GM18907 (cell line): ENCODE data around the gene SPOCD1.

Source experiments
- ATAC-seq: cut with Tn5 transposase; IDR thresholded peaks from one replicate; pipeline ENCODE4 v1.9.1; 2021; ENCODE audit warnings: mild to moderate bottlenecking, moderate library complexity; ENCODE audit not compliant: unreplicated experiment

The SPOCD1 gene

DNA sequence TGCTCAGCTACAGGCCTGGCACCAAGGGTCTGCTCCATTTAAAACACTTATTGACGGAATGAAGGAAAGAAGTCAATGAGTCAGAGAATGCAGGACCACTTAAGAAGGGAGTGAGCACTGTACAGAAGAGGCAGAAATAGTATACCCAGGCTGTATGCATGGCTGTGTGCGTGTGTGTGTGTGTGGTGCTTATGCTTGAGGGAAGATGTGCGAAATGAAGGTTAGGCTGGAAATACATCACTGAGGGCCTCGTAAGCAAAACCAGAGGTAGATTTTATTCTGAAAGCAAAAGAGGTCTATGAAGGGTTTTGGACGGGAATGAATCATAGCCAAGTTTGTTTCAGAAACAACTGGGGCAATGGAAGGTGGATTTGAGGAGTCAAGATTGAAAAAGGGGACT is 42.0 kb downstream of the SPOCD1 start:
- no peak for ATAC-seq

DNA sequence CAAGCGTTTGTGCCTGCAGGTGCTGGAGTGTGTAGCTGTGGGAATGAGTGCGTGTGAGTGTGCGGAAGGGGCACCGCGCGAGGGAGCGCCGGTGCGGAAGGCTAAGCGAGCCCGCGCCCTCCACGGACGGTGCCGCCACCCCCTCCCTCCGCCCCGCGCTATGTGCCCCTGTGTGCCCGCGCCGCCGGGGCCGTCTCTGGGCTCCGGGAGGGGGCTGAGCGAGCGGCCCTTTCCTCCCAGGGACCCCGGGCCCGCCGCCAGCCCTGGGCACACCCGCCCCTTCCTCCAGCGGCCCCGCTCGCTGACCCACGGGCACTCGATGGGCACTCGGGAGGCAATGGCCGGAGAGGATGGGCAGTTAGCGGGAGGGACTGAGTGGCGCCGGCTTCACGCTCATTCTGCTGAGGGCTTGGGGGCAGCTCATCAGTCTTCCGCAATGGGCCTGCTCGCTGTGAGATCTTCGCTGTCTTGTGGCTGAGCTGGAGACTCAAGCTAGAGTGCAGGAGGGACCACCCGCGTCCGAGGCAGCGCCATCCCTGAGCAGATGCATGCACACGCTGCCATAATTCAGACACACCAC is 43.1 kb downstream of the SPOCD1 start:
- no peak for ATAC-seq

DNA sequence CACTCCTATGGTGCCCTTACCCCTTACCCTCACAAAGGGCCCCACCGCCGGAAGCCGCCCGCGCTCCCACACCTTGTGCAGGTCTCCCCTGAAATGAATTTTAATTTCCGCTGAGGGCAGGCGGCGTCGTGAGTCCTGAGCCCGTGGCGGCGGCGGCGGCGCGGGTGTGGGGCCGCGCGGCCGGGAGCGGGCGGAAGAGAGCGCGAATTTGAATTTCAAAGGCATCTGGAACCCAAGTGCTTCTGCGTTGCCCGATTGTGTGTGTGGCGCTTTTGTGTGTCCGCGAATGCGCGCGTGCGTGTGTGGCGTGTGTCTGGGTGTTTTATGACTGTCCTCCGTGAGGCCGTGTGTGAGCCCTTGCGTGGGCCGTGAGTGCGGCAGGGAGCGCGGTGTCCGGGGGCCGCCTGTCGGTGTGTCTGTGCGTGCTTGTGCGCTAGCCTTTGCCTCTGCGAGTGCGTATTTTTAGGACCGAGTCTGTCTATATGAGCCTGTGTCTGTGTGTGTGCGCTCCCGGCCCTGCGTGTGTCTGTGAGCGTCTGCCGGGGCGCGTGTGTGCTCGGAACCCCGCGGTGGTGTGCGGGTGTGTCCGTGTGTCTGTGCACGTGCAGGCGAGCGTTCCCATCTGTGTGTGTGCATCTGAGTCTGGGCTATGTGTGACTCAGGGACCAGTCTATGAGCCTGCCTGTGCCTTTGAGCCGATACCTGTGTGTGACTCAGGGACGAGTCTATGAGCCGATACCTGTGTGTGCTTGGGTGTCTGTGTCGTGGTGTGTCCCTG is 43.7 kb downstream of the SPOCD1 start:
- no peak for ATAC-seq

DNA sequence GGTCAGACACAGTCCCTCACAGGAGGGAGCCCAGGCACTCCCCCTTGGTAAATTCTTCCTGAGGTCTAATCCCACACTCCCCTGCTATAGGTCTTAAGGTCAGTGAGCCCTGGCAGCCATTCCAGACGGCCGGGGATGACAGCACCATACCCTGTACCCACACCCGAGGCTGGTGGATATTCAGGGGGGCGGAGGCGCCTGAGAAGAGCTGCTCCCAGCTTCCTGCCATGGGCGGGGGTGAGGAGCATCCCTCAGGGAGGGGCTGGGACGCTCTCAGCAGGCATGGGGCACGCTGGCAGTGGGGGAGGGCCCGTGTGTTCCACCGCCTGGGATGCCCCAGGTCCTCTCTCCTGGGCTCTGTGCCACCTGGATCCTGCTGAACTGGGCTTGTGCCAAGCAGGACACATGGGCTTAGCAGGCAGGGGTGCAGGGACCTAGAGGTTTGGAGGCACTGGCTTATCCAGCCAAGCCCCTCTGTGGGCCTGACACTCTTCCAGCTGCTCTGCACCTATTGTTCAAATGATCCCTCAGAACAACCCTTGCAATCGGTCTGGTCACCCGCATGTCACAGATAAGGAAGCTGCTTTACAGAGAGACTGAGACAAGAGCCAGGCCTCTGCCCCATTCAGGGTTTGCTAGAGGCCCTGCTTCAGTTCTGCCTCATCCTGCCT is 46.0 kb downstream of the SPOCD1 start:
- ATAC-seq: no peak

DNA sequence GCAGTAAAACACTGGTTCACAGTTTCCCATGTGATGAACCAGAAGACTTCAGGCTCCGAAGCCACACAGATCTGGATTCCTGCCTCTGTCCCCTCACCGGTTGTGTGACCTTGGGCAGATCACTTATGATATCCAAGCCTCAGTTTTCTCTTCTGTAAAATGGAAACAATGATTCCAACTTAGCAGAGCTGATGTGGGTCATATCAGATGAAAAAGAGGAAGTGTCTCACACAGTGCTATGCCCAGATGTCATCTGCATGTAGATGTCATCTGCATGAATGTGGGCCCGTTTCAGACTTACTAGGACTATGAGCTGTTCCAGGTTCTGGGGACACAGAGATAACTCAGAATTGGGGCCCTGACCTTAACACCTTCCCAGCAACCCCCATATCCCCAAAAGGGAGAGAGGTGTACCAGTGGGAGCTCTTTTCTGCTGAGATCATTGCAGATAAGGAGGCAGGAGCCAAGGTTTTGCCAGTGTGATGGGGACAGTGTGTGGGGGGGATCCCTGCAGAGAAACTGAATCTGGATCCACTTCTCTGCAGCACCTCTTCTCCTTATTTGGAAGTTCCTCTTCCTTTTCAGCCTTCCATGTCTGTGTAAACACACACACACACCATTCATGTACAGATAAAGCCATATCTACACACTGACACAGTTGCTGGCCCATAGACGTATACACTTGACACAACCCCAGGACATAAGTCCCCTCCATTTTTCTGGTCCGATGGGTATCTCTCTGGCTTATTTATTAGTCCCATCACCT is 46.7 kb downstream of the SPOCD1 start:
- no peak for ATAC-seq

DNA sequence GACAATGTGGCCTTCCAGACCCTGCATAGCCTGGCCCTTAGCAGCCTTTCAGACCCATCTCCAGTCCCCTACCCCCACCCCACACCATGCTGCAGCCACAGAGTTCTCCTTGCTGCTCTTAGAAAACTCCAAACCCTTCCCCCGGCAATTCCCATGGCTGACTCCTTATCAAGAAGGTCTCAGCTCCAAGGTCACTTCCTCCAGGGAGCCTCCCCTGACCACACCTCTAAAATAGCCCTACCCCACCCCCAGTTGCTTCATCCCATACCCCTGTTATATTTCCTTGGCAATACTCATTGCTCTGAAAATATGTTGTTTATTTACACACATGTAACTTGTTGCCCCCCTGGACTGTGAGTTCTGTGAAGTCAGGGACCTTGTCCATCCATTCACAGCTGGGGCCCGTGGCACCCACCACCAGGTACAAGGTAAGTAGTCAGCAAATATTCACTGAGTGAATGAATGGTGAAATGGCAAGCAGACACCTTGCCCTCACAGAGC is 47.4 kb downstream of the SPOCD1 start:
- no peak for ATAC-seq

DNA sequence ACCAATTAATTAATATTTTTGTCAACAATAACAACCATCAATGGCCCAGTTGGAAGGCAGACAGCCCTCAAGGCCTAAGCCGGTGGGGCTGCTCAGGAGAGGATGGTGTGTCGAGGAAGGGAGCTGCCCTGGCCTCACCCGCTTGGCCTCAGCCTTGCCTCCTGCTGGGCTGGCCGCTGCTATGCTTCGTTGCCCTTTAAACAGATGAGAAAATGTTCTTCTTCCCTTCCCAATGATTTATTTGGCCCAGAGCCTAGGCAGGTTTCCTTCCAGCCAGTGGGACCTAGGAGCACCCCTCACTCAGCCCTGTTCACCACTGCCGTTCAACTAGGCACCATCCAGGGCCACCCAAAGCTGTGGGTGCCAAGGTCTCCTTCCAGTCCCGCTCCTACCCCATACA is 48.6 kb downstream of the SPOCD1 start:
- ATAC-seq: no peak

DNA sequence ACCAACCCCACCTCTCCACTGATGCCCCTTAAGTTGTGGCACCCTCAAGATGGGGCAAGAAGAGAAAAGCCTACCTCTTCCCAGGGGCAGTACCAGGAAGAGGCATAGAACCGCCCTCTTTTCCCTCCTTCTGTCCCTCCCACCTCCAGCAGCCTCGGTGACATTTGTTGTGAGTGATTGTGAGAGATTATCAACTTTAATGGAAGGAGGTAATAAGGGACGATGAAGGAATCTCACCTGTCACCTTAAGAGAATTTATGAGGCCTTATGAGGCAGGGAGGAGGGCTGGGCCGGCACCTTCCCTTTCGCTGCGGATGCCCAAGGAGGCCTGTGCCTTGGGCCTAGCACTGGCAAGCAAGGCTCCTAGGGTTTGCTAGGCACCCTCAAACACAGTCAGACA is 50.3 kb downstream of the SPOCD1 start:
- ATAC-seq: no peak

DNA sequence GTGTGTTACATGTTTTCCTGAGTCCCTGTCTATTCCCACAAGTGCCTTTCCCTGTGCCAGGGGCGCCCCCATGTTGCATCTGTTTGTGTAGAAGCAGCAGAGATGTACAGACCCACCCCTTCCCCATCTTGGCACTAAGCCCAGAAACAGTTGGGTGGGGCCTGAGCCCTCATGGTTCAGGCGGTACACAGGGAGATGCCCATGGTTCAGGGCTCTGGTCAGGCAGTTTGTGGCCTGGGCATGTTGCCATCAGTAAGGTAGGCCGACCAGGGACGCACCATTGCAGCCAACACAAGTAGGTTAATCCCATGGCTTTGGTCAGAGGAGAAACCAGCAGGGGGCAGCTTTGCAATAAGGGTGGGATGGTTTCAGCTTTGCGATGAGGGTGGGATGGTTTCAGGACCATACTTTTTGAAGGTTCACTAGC is 50.8 kb downstream of the SPOCD1 start:
- no peak for ATAC-seq

DNA sequence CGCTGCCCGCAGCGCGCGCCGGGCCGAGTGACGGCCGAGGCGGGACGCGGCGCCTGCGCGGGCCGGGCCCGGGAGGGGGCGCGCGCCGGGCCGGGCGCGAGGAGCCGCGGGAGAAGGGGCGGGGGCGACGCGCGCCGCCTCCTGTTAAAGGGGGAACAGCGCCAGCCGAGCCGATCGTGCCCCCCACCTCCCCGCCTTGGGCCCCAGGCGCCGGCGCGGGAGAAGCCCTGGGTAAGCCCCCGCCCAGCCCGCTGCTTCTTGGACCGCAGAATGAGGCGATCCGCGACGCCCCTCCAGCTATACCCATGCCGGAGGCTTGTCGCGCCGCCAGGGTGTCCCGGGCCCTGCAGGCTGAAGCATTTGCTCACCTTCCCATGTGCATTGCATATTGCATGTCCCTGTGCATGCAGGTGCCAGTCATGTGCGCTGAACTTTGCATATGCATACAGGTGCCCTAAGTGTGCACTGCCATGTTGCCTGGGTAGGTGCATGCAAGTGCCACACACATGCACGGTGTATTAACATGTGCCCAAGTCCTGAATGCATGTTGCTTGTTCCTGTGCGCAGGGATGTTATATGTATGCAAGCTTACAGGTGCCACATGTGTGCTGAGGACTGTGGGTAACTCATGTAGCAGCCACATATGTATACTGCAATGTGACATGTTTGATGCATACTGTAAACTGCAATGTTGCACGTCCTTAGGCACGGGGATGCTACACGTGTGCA is 51.3 kb downstream of the SPOCD1 start, which contains the start of gene ADGRB2:
ADGRB2 (minus strand) TSS at position 29 of the 729 bp plus-strand sequence. CDS start 7,119 bp downstream, outside the sequence.
- ATAC-seq: no peak

DNA sequence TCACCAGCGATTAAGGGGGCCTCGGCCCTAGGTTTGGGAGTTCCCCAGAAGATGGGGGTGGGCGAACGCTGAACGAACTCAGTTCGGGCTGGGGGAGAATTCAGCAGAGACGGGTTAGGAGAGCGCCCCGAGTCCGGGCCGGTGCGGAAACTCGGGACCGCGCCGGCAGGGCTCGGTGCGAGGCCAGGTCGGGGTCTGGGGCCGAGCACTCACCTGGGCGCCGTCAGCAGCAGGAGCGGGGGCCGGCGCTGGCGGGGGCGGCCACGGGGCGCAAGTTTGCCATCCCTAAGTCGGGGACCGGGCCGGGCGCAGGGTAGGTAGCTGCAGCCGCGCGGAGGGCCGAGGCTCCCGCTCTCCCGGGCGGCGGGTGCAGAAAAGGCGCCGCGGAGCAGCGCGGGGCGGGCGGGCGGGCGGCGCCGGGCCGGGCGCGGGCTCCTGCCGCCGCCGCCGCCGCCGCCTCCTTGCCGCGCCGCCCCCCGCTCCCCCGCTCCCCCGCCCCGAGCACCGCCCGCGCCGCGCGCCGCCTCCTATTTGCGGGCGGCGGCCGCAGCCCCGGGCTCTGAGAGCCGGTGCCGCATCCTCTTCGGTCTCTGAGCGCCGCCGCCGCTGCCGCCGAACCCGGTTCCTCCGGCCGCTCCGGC is 52.0 kb downstream of the SPOCD1 start:
- no peak for ATAC-seq

DNA sequence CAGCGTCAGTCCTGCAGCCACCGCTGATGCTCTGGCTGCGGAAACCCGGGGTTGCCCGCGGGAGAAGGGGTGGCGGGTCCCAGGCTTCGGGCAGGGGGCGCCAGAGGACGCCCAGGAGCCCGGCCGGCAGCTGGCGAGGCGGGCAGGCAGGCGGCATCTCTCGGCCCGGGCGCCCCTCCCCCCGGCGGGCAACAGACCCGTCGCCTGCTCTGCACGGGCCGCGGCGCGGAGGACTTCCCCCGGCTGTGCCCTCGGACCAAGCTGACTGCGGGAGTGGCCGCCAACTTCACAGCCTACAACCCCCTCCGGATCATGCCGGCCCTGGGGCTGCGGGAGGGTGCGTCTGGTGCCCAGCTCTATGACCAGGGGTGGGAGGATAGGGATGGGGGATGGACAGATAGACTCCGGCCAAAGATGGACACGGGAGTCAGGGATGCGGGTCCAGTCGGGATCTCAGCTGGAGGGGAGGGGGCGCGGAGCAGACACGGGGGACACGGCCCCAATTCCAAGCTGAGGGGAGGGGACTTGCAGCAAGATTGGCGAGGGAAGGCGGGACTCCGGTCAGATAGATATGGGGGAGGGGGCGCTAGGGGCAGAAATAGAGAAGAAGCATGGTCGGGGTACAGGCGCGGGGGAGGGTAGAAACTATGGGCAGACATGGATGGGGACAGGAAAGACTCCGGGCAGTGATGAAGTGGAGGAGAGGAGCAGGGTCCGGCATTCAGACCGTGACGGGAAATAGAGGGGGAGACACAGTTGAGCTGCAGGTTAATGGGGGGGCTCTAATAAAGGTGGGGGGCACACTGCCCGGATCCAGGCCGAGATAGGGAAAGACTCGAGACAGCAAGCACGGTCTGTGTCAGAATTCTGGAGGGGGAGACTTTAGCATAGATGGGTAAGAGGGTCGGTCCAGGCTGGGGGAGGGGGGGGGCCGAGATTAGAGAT is 52.8 kb downstream of the SPOCD1 start:
- no peak for ATAC-seq

DNA sequence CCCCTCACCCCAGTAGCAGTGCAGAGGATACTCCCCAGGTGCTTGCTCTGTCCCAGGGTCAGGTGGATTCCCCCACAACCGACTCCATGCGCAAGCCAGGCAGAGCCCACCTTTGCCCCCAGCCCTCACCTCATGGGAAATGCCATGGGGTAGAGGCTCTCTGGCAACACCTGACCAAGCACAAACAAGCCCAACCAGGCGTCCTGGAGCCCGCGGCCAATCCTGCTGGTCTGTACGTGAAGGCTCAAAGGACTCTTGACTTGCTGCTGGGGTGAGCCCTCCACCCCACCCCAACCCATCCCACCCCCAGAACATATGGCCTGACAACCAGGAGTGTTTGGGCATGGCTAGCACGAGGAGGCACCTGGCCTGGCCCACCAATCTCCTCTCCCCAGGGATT is 53.5 kb downstream of the SPOCD1 start:
- no peak for ATAC-seq

DNA sequence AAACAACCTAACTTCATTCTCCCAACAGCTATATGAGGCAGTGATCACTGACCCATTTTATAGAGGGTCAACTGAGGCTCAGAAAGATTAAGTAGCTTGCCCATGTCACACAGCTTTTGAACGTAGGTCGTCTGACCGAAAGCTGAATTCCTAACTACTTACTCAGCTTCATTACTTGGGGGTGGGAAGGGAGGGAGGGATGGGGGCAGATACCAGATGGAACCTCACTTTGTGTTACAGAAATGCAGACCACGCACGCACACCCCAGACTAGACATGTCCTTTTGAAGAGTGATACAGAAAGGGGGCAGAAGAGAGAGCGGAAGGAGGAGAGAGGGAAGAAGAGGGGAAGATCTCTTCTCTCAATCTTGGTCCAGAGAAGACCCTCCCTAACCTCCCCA is 53.9 kb downstream of the SPOCD1 start:
- no peak for ATAC-seq

DNA sequence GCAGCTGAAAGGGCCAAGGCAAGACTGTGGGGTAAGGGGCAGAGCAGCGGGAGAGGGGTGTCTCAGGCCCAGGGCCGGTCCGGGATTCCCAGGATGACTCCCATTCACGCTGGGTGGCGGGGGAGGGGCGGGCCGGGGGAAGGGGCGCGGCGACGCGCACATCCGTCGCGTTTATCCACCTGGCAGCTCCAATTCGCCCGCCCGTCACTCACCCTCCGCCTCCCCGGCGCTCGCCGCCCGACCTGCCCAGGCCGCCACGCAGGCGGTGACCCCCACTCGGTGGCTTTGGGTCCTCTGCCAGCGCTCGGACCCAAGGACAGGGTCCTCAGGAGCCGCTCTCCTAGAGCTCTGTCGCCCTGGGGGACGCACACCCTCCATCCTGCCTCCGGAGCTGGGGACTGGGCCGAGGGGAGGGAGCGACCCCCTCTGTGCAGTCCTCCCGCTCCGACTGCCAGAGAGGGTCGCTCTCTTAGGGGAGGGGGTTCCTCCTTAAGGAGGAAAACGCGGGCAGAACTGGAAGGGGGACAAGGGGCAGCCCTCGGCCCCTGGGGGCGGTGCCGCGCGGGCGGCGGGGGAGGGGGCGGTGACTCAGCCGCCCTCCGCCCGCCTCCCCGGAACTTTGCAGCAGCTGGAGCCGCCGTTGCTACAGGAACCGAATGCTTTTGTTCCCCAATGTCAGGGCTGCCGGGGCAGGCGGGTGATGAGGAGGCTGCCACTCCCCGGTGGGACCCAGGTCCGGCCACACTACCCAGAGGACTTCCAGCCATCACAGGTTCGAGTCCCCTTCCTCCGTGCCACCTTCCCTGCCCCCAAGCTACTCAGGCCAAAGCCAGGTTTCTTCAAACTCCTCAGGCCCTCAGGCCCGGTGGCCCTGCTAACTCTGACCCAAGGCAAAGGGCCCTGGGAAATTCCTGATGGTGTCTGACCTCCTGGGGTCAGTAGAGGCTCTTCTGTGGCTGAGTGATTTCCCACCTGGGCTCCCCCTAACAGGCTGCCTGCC is 55.1 kb downstream of the SPOCD1 start:
- ATAC-seq: no peak

DNA sequence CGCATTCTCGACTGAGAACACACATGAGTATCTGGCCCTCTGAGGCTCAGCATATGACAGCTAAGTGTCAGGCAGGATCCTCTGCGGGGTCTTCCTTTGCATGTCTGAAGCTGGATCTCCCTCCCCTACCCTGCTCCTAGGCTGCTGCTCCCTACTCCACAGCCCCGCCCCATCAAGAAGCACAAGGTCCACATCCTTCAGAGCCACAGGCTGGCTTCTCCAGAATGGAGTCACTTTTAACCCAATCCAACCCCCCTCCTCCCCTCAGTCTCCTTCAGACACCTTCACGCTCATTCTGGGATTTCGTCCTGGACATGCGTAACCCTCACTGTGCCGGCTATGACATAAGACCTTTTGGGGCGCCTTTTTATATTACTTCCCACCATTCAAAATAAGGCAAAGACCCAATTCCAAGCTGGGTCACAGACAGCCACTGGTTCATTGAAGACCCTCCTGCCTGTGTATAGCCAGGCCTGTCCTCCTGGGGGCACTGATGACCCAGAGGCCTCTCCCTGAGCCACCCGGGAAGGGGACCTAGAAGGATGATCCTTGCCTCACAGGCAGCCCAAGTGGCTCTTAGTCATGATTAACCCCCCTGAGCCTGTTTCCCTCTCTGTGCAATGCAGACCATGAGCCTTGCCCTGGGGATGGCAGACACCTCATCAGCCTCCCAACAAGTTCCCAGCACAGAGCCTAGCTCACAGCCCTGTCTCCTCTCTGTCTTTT is 56.4 kb downstream of the SPOCD1 start:
- ATAC-seq: no peak

DNA sequence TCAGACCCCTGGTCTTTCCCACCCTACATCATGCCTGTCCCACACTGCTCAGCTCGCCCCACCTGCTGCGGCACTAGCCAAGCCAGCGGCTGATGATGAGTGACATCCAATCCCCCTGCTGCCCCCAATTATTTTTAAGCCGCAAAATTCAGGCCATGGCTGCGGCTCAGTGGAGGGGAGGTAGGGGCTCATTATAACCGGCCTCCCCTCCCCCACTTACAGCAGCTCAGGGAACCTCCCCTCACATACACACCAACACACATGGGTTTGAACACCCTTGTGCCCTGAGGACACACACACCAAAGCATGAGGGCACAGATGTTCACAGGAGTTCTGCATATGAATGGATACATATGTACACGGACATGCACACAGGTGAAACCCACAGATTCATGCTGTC is 57.0 kb downstream of the SPOCD1 start:
- no peak for ATAC-seq
